Embryonic facial prominence (tissue), 1 donor: ENCODE results near the gene ZNF184.

ENCODE experiments used
- DNase-seq: peaks from one replicate; pipeline ENCODE4 v3.0.0-alpha.2; 2016; ENCODE audit errors: extremely low spot score

ZNF184 gene

DNA sequence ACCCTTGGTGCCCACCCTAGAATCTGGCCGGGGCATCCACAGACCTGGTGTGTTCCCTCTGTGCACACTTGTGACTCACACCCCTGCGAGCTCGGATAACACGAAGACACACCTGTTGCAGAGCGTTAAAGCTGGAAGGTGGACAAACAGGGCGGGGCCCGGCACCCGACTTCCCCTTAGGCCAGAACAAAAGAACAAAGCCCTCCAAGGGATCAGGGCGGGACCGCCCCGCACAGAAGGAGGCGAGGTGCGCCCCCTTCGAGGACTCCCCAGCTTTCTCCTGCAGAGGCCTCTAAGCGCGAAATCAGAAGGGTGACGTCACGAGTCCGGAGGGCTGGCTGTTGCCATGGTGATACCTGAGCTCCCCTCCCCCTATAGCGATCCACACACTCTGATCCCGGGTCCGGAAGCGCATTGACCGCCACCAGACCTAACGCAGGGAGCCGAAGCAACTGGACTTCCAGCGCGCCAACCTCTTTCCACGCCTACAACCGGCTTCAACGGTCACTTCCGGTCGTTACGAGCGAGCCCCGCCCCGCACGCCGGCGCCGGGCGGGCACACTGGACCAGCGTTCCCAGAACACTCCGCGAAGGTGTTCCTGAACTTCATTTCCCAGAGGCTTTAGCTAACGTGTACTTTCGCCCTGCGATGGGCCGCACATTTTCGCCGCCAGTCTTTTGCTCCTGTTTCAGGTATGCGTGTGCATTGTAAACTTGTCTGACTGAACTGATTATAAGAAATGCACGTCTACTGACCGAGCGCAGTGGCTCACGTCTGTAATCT, at the start of gene ZNF184:
TSS of gene ZNF184 (minus strand) at position 489 of the 784 bp plus-strand sequence. CDS start 811 bp downstream, outside the sequence.
- DNase-seq: peak; percentile 93

DNA sequence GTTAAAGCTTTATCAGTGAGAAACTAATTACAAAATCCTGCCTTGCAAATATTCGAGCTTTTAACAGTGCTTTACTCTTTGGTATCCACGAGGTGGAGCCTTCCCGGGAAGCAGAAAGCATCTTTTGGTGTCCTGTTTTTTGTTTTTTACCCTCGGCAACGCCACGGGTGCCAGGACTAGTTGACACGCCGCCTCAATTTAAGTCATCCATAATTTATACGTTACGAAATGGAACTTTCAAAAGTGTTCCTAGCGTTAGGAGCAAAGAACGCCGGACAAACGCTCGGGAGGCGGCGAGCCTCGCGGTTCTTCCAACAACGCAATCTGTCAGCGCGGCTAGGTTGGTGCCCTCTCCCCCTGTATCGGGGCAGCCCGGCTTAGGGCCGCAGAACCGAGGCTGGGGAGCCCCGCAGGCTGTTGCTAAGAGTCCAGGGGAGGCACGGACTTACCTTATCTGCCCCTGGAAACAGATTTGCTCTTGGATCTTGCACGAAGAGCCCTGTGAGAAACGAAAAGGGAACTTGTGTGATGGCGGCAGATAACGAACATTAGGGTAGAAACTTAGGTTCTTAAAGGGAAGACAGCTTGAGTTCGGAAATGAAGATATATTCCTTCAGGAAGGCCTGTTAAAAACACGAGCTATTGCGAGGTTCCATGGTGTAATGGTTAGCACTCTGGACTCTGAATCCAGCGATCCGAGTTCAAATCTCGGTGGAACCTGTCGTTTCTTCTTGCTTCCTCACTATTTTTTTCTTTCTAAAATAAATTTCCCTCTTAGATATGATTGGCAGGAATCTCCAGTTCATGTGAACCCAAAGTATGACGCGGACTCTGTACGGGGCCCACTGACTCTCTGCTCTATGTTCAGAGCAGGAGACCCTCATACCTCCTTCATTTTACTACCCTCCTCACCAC, 46.2 kb upstream of the ZNF184 start:
- DNase-seq: peak; percentile 79

DNA sequence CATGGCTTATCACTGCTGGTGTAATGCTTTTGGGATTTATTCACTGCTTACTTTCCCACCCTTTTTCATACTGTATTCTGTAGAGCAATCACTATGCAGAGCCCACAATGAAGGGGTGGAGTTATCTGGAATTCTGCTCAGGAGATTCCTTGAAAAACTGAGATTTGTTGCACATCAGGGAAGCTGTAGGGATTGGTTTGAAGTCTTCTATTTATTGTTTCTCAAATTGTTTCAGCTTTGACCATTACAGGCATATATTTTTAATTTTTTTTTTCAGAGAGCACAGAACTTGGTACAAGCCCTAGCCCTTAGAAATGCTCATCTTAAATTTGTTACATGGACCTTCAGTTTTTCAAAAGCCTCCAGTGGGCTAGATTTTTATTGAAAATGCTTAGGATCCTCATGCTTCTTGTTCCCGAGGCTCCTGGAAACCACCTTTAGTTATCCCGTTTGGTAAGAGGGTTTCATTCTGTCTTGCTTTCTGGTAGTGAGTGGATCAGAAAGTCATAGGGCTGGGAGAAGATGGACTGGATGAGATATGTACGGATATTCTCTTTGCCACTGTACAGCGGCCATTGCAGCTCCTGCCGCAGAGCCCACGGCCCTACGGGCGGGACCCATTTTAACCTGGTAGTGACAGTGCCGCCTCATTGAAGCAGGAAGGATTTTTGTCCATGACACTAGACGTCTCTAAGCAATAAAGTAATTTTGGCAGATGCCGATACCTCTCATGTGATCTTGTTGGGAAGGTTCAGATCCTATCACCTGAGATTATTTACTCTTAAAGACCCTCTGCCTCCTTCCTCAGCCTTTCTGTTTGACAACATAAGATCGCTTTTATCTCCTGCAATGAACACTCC, 45.3 kb upstream of the ZNF184 start:
- DNase-seq: no peak

DNA sequence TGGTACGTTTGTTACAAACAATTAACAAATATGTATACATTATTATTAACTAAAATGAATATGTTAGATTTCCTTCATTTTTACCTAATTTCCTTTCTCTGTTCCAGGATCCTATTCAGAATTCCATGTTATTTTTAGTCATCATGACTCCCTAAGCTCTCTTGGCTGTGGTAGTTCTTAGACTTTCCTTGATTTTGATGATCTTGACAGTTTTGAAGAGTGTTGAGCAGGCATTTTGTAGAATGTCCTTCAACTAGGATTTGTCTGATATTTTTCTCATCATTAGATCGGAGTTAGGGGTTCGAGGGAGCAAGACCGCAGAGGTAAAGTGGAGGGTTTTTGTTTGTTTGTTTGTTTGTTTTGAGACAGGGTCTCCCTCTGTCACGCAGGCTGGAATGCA, 44.3 kb upstream of the ZNF184 start:
- no peak for DNase-seq

DNA sequence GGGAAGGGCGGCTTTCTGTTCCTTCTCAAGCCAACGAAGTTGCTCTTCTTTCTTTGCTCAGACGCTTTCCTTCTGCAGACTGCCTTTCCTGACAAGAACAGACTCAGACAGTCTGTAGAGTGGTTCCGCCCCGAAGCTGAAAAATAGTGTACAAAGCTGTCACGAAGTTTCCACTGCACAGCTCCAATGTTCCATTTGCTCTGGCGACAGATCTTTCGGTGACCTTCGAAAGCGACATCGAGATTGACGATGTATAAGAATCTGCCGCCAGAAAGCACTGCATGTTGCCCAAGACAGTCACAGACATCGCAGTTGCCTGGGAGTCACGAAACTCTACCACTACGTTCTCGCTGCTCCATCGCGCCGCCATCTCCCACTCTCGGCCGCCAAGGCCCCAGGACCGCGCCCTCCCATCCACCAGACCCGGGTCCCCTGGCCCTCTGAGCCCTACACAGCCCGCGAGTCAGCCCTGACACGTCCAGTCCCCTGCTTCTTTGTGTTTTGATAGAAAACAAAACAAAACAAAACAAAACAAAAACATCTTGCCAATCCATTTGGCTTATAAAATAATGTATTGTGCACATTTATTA, 42.1 kb upstream of the ZNF184 start:
- no peak for DNase-seq

DNA sequence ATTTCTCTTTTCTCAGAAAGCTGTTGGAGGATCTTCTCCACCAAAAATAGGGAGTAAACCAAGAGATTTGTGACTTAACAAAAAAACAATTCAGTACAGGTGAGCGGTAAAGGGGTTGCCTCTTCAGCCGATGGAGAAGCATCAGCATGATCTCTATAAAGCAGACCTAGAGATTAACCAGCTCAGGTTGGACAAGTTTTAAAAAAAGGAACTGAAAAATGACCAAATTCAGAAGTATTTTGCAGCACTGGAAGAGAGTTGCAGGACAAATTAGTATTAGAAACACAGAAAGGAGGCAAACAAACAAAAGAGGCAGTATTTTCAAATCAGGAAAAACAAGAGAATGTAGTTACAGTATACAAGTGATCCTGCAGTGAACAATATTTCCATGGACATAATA, 39.6 kb upstream of the ZNF184 start:
- DNase-seq: no peak

DNA sequence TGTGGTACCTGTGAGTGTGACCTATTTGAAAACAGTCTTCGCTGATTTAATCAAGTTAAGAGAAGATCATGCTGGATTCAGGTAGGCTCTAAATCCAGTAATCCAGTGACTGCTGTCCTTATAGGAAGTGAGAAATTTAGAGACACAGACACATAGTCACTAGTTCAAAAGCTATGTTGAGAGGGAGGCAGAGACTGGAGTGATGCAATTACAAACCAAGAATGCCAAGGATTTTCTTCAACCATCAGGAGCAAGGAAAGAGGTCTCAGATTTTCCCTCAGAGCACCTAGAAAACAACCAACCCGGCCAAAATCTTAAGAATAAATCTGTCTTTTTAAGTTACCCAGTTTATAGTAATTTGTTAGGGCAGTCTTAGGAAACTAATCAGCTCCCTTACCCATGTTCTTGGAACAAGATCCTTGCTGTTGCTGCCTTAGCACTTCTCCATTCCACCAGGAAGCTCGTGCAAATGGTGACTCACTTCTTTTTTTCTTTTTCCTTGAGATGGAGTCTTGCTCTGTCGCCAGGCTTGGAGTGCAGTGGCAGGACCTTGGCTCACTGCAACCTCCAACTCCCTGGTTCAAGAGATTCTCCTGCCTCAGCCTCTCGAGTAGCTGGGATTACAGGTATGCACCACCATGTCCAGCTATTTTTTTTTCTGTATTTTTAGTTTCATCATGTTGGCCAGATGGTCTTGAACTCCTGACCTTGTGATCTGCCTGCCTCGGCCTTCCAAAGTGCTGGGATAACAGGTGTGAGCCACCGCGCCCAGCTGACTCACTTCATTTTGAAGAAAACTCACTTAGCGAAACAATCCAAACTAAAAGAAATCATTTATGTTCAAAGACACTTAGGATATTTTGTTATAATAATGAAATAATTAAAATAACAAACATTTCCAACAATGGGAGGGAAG, 34.4 kb upstream of the ZNF184 start:
- DNase-seq: no peak

DNA sequence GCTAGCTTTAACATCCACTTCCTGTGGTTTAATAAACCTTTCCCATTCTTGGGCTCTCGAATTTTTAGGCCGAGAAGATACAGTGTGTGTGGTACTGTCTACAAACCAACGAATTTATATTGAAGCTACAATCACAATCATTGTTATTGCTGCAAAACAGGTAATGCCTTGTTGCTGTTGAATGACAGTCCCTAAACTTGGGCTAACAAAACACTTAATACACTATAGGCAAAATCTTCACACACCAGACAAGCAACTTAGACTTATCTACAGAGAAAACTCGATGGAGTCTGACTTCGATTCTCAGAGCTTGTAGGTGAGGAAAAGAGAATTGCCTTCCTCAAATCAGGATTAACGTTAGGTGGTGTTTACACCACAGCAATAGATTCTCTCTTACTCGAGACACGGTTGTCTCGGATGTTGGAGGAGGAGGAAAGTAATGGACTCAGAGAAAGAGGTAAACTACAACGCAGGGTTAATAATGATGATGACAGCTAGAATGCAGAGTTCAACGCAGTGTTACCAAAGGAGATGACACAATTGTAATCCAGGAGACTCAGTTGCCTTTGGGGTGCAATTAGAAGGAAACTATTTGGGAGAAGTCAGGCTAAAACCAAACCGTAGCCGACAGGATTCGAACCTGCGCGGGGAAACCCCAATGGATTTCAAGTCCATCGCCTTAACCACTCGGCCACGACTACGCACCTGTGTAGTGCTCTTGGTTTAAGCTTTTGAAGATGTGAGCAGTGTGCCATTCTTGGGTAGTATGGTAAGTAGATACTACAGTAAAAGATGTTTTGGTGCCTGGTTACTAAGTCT, 32.5 kb upstream of the ZNF184 start:
- no peak for DNase-seq

DNA sequence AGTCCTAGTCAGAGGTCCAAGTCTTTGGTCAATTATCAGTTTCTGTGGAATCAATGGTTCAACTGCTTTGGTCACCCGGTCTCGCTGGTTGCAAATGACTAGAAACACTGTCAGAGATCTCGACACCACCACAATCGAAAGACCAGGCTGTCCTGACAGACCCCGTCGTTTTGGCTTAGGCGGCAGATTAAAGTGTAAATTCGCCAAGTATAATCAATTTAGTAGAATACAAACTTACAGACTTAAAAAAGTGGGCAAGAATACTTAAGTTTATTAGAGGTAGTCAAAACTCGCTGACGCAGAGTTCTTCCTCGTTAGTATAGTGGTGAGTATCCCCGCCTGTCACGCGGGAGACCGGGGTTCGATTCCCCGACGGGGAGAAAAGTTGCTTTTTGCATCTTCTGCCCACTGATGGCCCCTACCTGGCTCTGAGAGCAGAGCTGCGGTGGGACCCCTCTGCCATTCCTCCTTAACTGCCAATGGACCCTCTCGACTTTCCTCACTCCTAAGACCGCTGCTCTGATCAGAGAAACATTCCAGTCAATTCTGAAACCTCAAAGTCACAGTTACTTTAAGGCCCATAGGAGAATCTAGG, 30.6 kb upstream of the ZNF184 start:
- DNase-seq: peak; percentile 64

DNA sequence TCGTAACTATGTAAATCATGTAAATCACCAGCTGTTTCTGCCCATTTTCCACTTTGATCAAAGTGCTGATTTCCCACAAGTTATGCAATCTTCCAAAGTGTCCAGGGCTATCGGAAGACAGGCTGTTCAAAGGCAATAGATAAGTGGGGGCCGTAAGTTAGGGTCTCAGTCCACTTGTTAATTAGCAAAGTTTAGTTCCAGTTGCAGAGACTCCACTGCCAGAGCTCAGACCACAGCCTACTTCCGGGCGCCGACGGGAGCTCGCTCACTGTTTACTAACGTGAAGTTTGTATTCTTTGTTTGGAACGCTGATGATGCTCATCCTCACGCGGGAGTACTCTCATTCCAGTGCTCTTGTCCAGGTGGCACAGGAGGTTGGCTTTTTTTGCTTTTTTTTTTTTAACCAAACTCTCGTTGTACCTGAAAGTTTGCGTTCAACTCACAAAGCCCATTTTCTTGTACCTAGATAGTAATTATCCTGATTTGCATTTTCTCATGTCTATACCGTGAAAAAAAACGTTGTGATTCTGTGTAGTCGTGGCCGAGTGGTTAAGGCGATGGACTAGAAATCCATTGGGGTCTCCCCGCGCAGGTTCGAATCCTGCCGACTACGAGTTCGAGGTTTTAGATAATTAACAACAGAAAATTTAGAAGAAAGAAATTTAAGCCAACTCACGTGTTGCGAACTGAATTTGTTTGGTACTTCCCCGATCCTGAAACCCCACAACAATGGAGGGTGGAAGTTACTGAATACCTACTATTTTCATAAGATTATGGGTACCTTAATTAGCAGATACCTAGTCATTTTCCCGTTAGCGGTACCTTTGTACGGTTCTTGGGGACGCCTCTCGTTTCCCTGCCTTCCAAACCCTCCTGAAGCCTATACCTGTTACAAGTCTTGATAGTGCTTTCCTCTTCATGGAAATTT, 29.9 kb upstream of the ZNF184 start:
- peak; percentile 16 for DNase-seq

DNA sequence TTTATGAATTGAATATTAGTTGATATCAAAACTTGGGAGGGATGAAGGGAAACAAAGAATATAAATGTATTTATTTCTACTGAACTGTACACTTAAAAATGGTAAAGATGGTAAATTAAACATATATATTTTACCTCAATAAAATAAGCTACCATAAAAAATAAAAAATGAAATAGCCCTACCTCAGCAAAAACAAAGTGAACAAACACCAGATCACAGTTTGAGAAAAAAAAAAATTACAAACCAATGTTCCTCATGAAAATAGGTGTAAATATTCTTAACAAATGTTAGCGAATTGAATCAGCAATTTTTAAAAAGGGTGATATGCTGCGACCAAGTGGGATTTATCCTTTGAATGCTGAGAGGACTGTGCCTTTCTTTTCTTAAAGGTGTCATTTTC, 28.3 kb upstream of the ZNF184 start:
- no peak for DNase-seq

DNA sequence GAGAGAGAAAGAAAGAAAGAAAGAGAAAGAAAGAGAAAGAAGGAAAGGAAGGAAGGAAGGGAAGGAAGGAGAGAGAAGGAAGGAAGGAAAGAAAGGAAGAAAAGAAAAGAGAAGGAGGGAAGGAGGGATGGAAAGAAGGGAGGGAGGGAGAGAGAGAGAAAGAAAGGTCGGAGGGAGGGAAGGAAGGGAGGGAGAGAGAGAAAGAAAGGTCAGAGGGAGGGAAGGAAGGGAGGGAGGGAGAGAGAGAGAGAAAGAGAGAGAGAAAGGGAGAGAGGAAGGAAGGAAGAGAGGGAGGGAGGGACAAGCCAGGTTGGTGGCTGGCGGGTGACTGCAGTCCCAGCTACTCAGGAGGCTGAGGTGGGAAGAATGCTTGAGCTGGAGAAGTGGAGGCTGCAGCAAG, 27.3 kb upstream of the ZNF184 start:
- no peak for DNase-seq

DNA sequence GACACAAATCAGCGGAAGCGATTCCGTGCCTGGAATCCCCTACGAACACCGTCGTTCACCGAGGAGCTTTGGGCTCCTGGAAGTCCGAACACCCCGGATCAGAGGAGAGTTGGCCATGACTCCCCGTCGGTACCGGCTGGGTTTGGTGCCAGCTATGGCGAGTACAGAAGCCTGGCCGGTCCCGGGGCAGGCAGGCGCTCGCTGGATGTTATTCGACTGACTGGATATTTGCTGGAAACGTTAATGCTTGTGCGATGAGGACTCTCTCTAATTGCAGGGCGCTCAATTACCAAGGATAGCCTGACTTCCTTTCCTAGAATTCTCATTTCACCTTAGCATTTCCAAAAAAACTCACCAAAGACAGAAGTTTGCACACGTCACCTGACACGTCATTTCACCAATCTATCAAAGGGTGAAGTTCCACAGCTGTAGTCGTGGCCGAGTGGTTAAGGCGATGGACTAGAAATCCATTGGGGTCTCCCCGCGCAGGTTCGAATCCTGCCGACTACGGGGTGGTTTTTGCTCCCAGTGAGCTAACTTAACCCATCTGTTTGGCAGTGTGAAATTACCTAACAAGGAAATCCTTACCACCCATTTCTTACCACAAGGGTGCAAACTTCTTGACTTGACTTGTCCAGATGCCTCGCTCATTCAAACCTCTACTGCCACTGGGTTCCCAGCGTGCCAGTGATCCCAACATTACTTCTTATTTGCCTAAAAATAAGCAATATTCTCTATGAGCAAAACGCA, 22.7 kb upstream of the ZNF184 start:
- DNase-seq: no peak

DNA sequence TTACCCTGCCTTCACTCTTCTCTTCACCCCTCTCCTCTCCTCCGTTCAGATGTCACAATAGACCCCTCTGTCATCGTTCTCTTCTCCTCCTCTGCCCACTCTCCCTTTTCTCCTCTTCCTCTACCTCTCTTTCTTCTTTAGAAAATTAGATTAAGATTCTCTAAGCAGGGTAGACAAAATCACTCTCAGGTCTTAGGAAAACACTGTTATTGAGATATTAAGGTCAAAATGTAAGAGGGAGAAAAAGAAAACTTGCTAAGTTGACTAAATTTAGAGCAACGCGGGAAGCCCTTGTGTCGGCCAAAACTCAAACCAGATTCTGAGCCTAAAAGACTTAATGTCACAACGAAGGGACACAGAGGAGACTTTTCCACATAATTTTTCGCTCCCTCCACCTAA, 22.1 kb upstream of the ZNF184 start:
- DNase-seq: no peak

DNA sequence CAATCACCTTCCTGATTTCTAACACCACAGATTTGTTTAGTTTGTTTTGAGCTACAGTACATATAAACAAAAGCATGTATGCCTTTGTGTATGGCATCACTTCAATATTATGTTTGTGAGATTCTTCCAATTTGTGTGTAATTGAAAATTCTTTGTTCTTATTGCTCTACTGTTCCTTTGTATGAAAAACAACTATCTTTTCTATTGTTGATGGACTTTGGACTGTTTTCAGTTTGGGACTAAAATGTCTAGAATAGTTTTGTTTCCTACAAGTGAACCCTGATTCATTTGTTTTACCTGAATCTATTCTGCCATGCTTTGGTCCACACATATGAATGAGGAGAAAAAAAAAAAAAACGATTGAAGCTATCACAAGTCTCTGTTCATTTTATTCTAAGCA, 21.2 kb upstream of the ZNF184 start:
- DNase-seq: no peak

DNA sequence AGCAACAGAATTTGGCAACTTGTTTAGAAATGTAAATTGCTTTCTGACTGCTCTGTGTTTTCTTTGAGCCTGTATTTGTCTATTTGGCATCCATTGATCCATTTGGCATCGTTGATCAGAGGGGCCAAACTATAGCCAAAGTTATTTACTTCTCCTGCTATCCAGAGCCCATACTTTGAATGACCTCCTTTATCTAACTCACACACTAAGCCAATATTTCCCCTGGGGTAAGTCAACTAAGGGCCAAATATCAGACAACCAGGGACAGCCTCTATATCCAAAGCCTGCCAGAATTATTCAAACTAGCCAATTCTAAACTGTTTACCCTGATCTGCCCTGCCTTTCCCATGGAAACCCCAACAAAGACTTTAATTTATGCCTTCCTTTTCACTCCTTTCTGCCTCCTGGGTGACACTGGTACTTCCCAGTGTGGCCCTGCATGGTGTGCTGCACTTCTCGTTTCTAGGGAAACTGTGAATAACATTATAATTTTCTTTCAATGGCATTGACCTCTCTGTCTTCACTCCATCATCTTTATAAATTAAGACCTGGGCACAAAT, 19.8 kb upstream of the ZNF184 start:
- DNase-seq: no peak
